ENCODE results near the gene STX4. TPM values are rescaled to one million over a fixed set of nuclear protein-coding genes. Genes with fewer than 3 reads are reported as not detected.
A peak's percentile ranks its signal among the peaks of the same experiment; 100 is the strongest.

Gene STX4, protein sequence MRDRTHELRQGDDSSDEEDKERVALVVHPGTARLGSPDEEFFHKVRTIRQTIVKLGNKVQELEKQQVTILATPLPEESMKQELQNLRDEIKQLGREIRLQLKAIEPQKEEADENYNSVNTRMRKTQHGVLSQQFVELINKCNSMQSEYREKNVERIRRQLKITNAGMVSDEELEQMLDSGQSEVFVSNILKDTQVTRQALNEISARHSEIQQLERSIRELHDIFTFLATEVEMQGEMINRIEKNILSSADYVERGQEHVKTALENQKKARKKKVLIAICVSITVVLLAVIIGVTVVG
- total RNA-seq, result 93.5 TPM

GRCh38 chr16:31032736-31033708 lies at the start of gene STX4:
STX4 (plus strand) TSS chr16:31033558; CDS start chr16:31033806, 248 bp downstream.
- DNase-seq (ENCODE audit: low spot score) (peak; percentile 99), ATAC-seq (peak; percentile 96)
- intact Hi-C loops (cut with DNase I), result no loop called here

DNA sequence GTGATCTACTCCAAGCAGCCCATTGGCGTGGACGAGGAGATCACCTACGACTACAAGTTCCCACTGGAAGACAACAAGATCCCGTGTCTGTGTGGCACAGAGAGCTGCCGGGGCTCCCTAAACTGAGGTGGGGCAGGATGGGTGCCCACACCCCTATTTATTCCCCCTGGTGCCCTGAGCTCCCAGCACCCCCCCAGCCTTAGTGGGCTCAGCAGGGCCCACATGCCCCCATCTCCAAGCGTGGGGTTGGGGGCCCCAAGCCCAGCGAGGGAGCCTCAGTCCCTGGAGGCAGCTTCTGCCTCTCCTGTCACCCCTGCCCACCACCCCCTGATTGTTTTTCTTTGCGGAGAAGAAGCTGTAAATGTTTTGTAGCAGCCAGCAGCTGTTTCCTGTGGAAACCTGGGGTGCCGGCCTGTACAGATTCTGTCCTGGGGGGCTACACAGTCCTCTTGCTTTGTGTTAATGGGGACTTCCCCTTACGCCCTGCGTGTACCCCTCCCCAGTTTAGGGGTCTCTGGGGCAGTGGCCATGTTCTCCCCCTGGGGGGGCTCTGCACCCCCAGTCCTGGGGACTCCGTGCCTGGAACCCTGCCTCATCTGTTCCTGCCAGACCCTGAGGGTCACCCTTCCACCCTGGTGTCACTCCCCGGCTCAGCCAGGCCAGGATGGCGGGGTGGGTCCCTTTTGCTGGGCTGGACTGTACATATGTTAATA lies 49.3 kb upstream of the STX4 start:
- intact Hi-C loops (cut with DNase I), result loop anchor here (10.0 kb wide), 3 partner anchors 111 to 881 kb away; partner anchors contain the start of genes VKORC1 and ZNF843
- no peak for DNase-seq (ENCODE audit: low spot score)
- ATAC-seq, result peak; percentile 3

GRCh38 chr16:30984669-30985400 lies 48.5 kb upstream of the STX4 start, which contains the start of gene HSD3B7:
HSD3B7 (plus strand) TSS chr16:30985207; CDS start chr16:30985659, 452 bp downstream.
- ATAC-seq, result peak; percentile 93
- intact Hi-C loops (cut with DNase I), result loop anchor here (10.0 kb wide), 3 partner anchors 110 to 880 kb away; partner anchors contain the start of genes VKORC1 and ZNF843

DNA sequence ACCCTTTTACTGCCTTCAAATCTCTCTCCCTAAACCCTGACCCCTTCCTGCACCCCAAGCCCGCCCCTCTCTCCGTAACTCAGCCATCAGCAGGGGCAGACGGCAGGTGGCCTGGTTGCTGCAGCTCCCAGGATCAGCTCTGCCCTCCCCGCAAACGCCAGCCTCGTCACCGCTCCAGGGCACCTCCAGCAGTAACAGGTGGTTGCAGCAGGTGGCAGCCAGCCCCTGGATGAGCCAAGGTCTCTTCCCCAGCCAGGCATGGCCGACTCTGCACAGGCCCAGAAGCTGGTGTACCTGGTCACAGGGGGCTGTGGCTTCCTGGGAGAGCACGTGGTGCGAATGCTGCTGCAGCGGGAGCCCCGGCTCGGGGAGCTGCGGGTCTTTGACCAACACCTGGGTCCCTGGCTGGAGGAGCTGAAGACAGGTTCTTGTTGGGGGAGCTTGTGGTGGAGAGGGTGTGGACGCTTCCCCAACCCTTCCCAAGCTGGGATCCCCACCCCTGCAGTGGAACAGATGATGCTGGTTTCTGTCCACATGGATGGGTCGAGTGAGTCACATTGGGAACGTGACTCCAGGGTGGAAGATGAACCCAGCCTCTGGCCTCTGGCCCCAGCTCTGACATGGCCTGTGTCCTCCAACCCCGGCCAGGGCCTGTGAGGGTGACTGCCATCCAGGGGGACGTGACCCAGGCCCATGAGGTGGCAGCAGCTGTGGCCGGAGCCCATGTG lies 47.8 kb upstream of the STX4 start:
- peak; percentile 53 for ATAC-seq
- intact Hi-C loops (cut with DNase I), result loop anchor here (10.0 kb wide), 3 partner anchors 109 to 879 kb away; partner anchors contain the start of genes VKORC1 and ZNF843
- no peak for DNase-seq (ENCODE audit: low spot score)

More at GRCh38 chr16:30984669-30985400, 48.5 kb upstream of the STX4 start, which contains the start of gene HSD3B7:
- DNase-seq (ENCODE audit: low spot score), result peak; percentile 96

GRCh38 chr16:30986129-30986991 lies 47.0 kb upstream of the STX4 start:
- no peak for ATAC-seq
- DNase-seq (ENCODE audit: low spot score), result no peak
- intact Hi-C loops (cut with DNase I), result loop anchor here (10.0 kb wide), 3 partner anchors 108 to 878 kb away; partner anchors contain the start of genes VKORC1 and ZNF843

DNA sequence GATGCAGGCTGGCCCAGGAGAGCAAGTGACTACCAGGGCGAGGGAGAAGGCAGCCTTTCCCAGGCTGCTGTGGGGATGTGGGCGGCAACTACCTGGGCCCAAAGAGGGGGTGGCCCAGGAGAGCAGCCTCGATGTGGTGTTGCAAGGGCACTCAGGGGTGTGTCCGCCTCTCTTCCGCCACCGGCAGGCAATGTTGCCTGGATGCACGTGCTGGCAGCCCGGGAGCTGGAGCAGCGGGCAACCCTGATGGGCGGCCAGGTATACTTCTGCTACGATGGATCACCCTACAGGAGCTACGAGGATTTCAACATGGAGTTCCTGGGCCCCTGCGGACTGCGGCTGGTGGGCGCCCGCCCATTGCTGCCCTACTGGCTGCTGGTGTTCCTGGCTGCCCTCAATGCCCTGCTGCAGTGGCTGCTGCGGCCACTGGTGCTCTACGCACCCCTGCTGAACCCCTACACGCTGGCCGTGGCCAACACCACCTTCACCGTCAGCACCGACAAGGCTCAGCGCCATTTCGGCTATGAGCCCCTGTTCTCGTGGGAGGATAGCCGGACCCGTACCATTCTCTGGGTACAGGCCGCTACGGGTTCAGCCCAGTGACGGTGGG lies 45.7 kb upstream of the STX4 start:
- ATAC-seq, result no peak
- intact Hi-C loops (cut with DNase I), result loop anchor here (10.0 kb wide), 3 partner anchors 107 to 877 kb away; partner anchors contain the start of genes VKORC1 and ZNF843
- DNase-seq (ENCODE audit: low spot score), result no peak

DNA sequence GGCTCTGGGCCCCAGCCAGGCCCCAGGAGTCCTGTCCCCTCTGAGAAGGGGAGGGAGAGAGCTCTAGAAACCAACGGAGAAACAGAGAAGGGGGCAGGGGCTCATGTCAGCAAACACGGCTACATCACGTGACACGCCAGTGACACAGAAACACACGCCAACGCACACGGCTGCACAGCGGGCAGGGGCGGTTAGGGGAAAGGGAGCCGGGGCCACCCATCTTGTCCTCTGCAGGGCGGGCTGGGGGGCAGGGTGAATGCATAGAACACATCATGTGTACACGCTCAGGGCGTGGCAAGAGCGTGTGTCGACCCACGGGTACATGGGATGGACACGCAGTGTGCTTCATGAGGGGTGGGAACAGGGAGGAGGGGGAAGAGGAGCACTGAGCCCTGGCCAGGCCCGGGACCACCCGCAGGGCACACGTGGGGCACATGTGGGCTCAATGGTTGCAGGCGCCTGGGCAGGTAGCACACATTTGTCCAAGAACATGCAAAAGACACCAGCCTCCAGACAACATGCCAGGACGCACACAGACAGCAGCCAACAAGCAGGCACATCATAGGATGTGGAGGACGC lies 43.8 kb upstream of the STX4 start:
- no peak for ATAC-seq
- intact Hi-C loops (cut with DNase I), result loop anchor here (10.0 kb wide), 3 partner anchors 105 to 875 kb away; partner anchors contain the start of genes VKORC1 and ZNF843
- DNase-seq (ENCODE audit: low spot score), result no peak

- intact Hi-C loops (cut with DNase I), result no loop called here
- ATAC-seq (no peak), DNase-seq (ENCODE audit: low spot score) (no peak)
Observed at GRCh38 chr16:30990105-30990504, 43.3 kb upstream of the STX4 start.

- no peak for ATAC-seq
- intact Hi-C loops (cut with DNase I), result no loop called here
- DNase-seq (ENCODE audit: low spot score), result no peak
Observed at GRCh38 chr16:30991052-30991451, 42.3 kb upstream of the STX4 start.

DNA sequence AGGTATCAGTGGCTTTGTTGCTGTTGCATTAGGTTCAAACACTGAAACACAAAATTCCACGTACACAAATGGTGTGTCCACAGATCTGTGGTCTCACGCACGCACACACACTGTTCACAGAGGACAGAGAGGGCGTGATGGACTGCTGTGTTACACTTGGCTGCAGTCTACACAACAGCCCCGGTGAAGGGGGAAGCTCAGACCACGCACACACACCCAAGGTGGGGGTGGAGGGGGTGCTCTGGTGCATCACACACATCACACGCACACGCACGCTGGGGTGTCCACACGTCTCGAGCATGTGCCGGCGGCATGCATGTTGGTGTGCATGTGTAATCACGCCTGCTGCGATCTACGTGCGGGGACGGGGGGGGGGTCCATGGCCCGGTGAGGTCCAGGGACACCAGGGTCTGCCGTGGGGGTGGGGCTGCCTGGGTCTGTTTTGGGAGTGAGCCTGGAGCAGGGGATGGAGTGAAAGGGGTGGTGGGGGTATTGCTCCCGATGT lies 41.0 kb upstream of the STX4 start:
- intact Hi-C loops (cut with DNase I), result no loop called here
- DNase-seq (ENCODE audit: low spot score), result no peak
- no peak for ATAC-seq

GRCh38 chr16:30992931-30993816 lies 40.2 kb upstream of the STX4 start:
- no peak for DNase-seq (ENCODE audit: low spot score)
- ATAC-seq, result no peak
- intact Hi-C loops (cut with DNase I), result no loop called here

DNA sequence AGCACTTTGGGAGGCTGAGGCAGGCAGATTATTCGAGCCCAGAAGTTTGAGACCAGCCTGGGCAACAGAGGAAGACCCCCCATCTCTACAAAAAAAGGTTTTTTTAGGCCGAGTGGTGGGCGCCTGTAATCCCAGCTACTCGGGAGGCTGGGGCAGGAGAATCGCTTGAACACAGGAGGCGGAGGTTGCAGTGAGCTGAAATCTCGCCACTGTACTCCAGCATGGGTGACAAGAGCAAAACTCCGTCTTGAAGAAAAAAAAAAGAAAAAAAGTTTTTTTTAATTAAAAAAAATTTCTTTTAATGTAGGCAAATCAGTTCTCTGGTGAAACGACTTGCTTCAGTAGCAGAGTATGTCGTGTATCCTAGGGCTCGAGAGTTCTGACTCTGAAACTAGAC lies 37.4 kb upstream of the STX4 start:
- no peak for ATAC-seq
- intact Hi-C loops (cut with DNase I), result no loop called here
- no peak for DNase-seq (ENCODE audit: low spot score)

GRCh38 chr16:30996324-30996984 lies 36.9 kb upstream of the STX4 start:
- no peak for DNase-seq (ENCODE audit: low spot score)

More at GRCh38 chr16:30996324-30996984, 36.9 kb upstream of the STX4 start:
- ATAC-seq, result peak; percentile 46
- intact Hi-C loops (cut with DNase I), result no loop called here
